ENCODE measurements around the gene ZSCAN10.

Gene ZSCAN10

GRCh38 chr16:3122926-3123570, 24.0 kb upstream of the ZSCAN10 start:
- no peak for TF ChIP-seq ZNF274 (IDR thresholded peaks at IDR 0.05; ENCODE audit: low read depth, low read length)

GRCh38 chr16:3121851-3122467, 22.9 kb upstream of the ZSCAN10 start:
- no peak overlapping the region for H3K4me3 ChIP-seq (ENCODE audit: low read length)
- no peak for TF ChIP-seq ZNF274 (IDR thresholded peaks at IDR 0.05; ENCODE audit: low read depth, low read length)

More at GRCh38 chr16:3122926-3123570, 24.0 kb upstream of the ZSCAN10 start:
- H3K4me3 ChIP-seq (ENCODE audit: low read length): no peak overlapping the region

DNA sequence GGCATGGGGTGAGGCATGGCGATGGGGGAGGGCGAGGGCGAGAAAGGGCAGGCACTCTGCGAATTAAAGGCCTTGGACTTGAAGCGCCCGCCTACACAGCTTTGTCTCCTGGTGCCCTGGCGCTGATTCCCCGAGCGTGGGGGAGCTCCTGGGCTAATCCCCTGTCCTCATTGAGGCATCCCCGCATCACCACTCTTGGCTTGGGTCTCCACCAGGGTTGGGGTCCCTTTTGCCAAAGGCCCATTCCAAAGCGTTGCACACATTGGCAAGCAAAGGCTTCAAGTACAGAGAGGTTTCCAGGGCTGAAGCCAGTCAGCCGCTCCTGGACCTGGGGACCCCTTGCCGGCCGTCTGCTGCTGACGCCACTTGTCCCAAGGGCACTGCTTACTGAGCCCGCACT, 21.3 kb upstream of the ZSCAN10 start:
- TF ChIP-seq ZNF274 (IDR thresholded peaks at IDR 0.05; ENCODE audit: low read depth, low read length): no peak
- H3K4me3 ChIP-seq (ENCODE audit: low read length): no peak overlapping the region

- no peak overlapping the region for H3K4me3 ChIP-seq (ENCODE audit: low read length)
- no peak for TF ChIP-seq ZNF274 (IDR thresholded peaks at IDR 0.05; ENCODE audit: low read depth, low read length)
These were observed 20.8 kb upstream of the ZSCAN10 start for GRCh38 chr16:3119701-3120408.

- no peak for TF ChIP-seq ZNF274 (IDR thresholded peaks at IDR 0.05; ENCODE audit: low read depth, low read length)
- H3K4me3 ChIP-seq (ENCODE audit: low read length): no peak overlapping the region
These were observed 20.2 kb upstream of the ZSCAN10 start for GRCh38 chr16:3119286-3119685.

DNA sequence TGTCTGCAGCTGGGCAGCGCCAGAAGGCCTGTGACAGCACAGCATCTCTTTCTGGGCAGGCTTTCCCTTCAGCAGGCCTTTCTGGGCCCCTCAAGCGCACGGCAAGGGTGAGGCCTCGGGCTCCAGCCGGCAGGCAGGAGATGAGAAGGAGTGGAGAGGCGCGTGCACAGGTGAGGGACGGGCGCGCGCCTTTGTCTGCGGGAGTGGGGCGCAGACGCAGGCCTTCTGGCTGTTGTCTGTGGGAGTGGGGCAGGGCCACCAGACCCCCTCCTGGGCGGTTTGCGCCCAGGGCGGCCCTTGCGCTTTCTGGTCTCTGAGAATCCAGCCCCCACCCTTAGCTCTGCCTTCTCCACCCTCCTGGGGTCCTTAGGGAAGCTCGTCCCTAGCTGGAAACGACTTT, 19.8 kb upstream of the ZSCAN10 start:
- no peak overlapping the region for H3K4me3 ChIP-seq (ENCODE audit: low read length)
- no peak for TF ChIP-seq ZNF274 (IDR thresholded peaks at IDR 0.05; ENCODE audit: low read depth, low read length)

- TF ChIP-seq ZNF274 (IDR thresholded peaks at IDR 0.05; ENCODE audit: low read depth, low read length): no peak
- H3K4me3 ChIP-seq (ENCODE audit: low read length): no peak overlapping the region
These were observed 19.2 kb upstream of the ZSCAN10 start for GRCh38 chr16:3118204-3118790.

GRCh38 chr16:3115561-3115960, 16.5 kb upstream of the ZSCAN10 start:
- no peak for TF ChIP-seq ZNF274 (IDR thresholded peaks at IDR 0.05; ENCODE audit: low read depth, low read length)
- H3K4me3 ChIP-seq (ENCODE audit: low read length): no peak overlapping the region

DNA sequence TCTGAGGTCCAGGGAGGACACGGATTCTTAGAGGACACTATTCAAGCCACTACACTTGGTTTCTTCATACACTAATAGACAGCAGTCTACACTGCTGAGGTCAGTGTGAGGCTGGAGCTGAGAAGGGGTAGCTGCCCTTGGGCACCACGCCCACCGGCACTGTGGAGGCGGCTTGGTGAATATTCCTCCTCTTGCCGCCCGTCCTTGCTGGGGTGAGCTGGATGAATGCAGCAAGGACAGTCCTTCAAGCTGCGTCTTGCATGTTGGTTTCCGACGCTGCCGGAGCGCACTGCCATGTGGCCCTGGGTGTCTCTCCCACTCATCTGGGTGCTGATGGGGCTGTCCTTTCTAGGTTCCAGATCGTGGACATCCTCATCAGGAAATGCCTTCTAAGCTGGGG, 15.9 kb upstream of the ZSCAN10 start:
- no peak overlapping the region for H3K4me3 ChIP-seq (ENCODE audit: low read length)
- TF ChIP-seq ZNF274 (IDR thresholded peaks at IDR 0.05; ENCODE audit: low read depth, low read length): no peak

- no peak for TF ChIP-seq ZNF274 (IDR thresholded peaks at IDR 0.05; ENCODE audit: low read depth, low read length)
- H3K4me3 ChIP-seq (ENCODE audit: low read length): no peak overlapping the region
These were observed 14.8 kb upstream of the ZSCAN10 start for GRCh38 chr16:3113765-3114479.

DNA sequence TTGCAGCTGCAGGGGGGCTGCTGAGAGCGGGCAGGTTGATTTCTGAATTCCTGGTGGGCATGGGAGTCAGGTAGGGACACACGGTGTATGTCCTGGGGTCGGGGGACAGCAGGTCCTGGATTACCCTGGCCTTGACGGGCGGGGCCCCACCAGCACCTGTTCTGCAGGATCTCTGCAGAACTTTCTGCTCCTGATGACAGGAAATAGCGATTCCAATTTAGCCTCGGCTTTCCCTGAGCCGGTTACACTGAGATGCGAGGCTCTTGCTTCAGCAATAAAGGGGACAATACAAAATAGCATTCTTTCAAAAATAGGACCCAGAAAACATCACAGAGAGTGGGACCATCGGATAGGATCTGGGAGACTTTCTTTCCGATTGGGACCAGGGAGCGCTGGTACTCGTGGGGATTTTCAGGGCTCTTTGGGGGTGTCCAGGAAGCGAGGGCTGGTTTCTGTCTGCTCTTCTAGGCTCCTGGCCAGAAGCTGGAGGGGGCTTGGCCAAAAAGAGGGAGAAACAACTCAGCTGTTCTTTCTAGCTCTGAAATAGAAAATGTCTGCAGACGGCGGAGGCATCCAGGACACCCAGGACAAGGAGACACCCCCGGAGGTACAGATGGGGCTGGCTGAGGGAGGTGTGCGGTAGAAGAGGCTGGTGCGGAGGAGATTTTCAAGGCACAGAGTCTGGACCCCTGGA, 13.9 kb upstream of the ZSCAN10 start:
- H3K4me3 ChIP-seq (ENCODE audit: low read length): peak overlapping the region; percentile 61
- TF ChIP-seq ZNF274 (IDR thresholded peaks at IDR 0.05; ENCODE audit: low read depth, low read length): no peak

- peak within 1 kb of the TSS; percentile 61 for H3K4me3 ChIP-seq (ENCODE audit: low read length)
- no peak for TF ChIP-seq ZNF274 (IDR thresholded peaks at IDR 0.05; ENCODE audit: low read depth, low read length)
These were observed 13.2 kb upstream of the ZSCAN10 start, which contains the start of gene ZNF205 for GRCh38 chr16:3112058-3112880. TSS of gene ZNF205 (plus strand) at chr16:3112586. CDS start at chr16:3113431, 845 bp downstream.
